Mucosa of rectum (tissue), 2 donors: ENCODE data around the gene SLC28A1.
A peak's percentile ranks its signal among the peaks of the same experiment; 100 is the strongest.

Source experiments
- H3K27ac ChIP-seq, 2 donors: one replicate each; pipeline ENCODE4 v1.7.0; 2013; ENCODE audit warnings: inconsistent platforms in 2 of 2, low read depth in 2 of 2, low read length in 2 of 2
- H3K27me3 ChIP-seq, 2 donors: one replicate each; pipeline ENCODE4 v1.7.0; 2013; ENCODE audit warnings: low read length in 2 of 2; ENCODE audit not compliant: control insufficient read depth in 2 of 2, insufficient read depth in 2 of 2
- H3K36me3 ChIP-seq, 2 donors: one replicate each; pipeline ENCODE4 v1.7.0; 2013; ENCODE audit warnings: low read length in 2 of 2; ENCODE audit not compliant: control insufficient read depth in 2 of 2, insufficient read depth in 2 of 2
- H3K4me1 ChIP-seq, 2 donors: one replicate each; pipeline ENCODE4 v1.7.0; 2013; ENCODE audit warnings: low read length in 2 of 2, mild to moderate bottlenecking in 1 of 2; ENCODE audit not compliant: control insufficient read depth in 2 of 2, insufficient read depth in 2 of 2
- H3K4me3 ChIP-seq, 2 donors: one replicate each; pipeline ENCODE4 v1.7.0; 2013; ENCODE audit warnings: low read length in 2 of 2
- H3K9ac ChIP-seq, 2 donors: one replicate each; pipeline ENCODE4 v1.7.0; 2013; ENCODE audit warnings: low read length in 2 of 2, low read depth in 1 of 2, mild to moderate bottlenecking in 1 of 2
- H3K9me3 ChIP-seq, 2 donors: one replicate each; pipeline ENCODE4 v1.7.0; 2013; ENCODE audit warnings: low read length in 2 of 2; ENCODE audit not compliant: control insufficient read depth in 2 of 2
- donor health status: healthy.
- donor health status: Normal muscosa, but diverticular disease.

Gene SLC28A1

GRCh38 chr15:84907731-84908130 is 23.3 kb downstream of the SLC28A1 start:
- peaks cover 4 to 10% of the 10 kb centered on the region in 2 donors for H3K4me1 ChIP-seq
- no peak overlapping the region for H3K9ac ChIP-seq
- H3K27me3 ChIP-seq: no peaks in the 10 kb centered on the region
- H3K9me3 ChIP-seq: no peaks in the 10 kb centered on the region
- H3K36me3 ChIP-seq: no peaks in the 10 kb centered on the region
- H3K27ac ChIP-seq: no peak overlapping the region
- no peak overlapping the region for H3K4me3 ChIP-seq

- H3K9ac ChIP-seq: no peak overlapping the region
- no peaks in the 10 kb centered on the region for H3K27me3 ChIP-seq
- H3K27ac ChIP-seq: no peak overlapping the region
- H3K9me3 ChIP-seq: no peaks in the 10 kb centered on the region
- no peak overlapping the region for H3K4me3 ChIP-seq
- H3K36me3 ChIP-seq: no peaks in the 10 kb centered on the region
- peaks cover 4 to 10% of the 10 kb centered on the region in 2 donors for H3K4me1 ChIP-seq
These were observed 24.1 kb downstream of the SLC28A1 start for GRCh38 chr15:84908564-84908963.

- Histone ChIP-seq H3K27me3 (no peaks in the 10 kb centered on the region), H3K4me3 (no peak overlapping the region), H3K4me1 (peaks cover 4 to 10% of the 10 kb centered on the region in 2 donors), H3K9ac (no peak overlapping the region), H3K27ac (no peak overlapping the region), H3K9me3 (no peaks in the 10 kb centered on the region), H3K36me3 (no peaks in the 10 kb centered on the region)
These were observed 24.6 kb downstream of the SLC28A1 start for GRCh38 chr15:84909029-84909428.

- Histone ChIP-seq H3K4me1 (peaks cover 4 to 10% of the 10 kb centered on the region in 2 donors), H3K27ac (no peak overlapping the region)
These were observed 25.3 kb downstream of the SLC28A1 start for GRCh38 chr15:84909782-84910181.

GRCh38 chr15:84910928-84911623 is 26.6 kb downstream of the SLC28A1 start:
- Histone ChIP-seq H3K9me3 (no peaks in the 10 kb centered on the region), H3K27ac (no peak overlapping the region), H3K36me3 (no peaks in the 10 kb centered on the region), H3K27me3 (peaks cover 0 to 3% of the 10 kb centered on the region in 2 donors), H3K4me3 (peak overlapping the region in 1 of 2 donors; percentile 5), H3K4me1 (peaks cover 4 to 10% of the 10 kb centered on the region in 2 donors), H3K9ac (no peak overlapping the region)

More at GRCh38 chr15:84909782-84910181, 25.3 kb downstream of the SLC28A1 start:
- H3K27me3 ChIP-seq: peaks cover 0 to 3% of the 10 kb centered on the region in 2 donors
- no peak overlapping the region for H3K9ac ChIP-seq
- no peak overlapping the region for H3K4me3 ChIP-seq
- H3K9me3 ChIP-seq: no peaks in the 10 kb centered on the region
- H3K36me3 ChIP-seq: no peaks in the 10 kb centered on the region

- Histone ChIP-seq H3K9me3 (no peaks in the 10 kb centered on the region), H3K27ac (peak overlapping the region; percentile 2 to 61), H3K4me1 (peaks cover 4 to 10% of the 10 kb centered on the region in 2 donors), H3K4me3 (no peak overlapping the region), H3K36me3 (no peaks in the 10 kb centered on the region), H3K9ac (peak overlapping the region in 1 of 2 donors; percentile 4), H3K27me3 (peaks cover 0 to 3% of the 10 kb centered on the region in 2 donors)
These were observed 27.6 kb downstream of the SLC28A1 start for GRCh38 chr15:84911879-84912660.

- peaks cover 4 to 10% of the 10 kb centered on the region in 2 donors for H3K4me1 ChIP-seq
These were observed 28.9 kb downstream of the SLC28A1 start for GRCh38 chr15:84913360-84913723.

GRCh38 chr15:84914351-84914750 is 29.9 kb downstream of the SLC28A1 start:
- peaks cover 0 to 3% of the 10 kb centered on the region in 2 donors for H3K27me3 ChIP-seq
- H3K36me3 ChIP-seq: no peaks in the 10 kb centered on the region
- H3K4me1 ChIP-seq: peaks cover 4 to 10% of the 10 kb centered on the region in 2 donors
- no peaks in the 10 kb centered on the region for H3K9me3 ChIP-seq
- no peak overlapping the region for H3K27ac ChIP-seq
- no peak overlapping the region for H3K4me3 ChIP-seq
- no peak overlapping the region for H3K9ac ChIP-seq

More at GRCh38 chr15:84913360-84913723, 28.9 kb downstream of the SLC28A1 start:
- no peaks in the 10 kb centered on the region for H3K9me3 ChIP-seq
- no peaks in the 10 kb centered on the region for H3K36me3 ChIP-seq
- no peak overlapping the region for H3K4me3 ChIP-seq
- no peak overlapping the region for H3K27ac ChIP-seq
- H3K9ac ChIP-seq: no peak overlapping the region
- H3K27me3 ChIP-seq: peaks cover 0 to 3% of the 10 kb centered on the region in 2 donors

- Histone ChIP-seq H3K27ac (no peak overlapping the region), H3K4me3 (no peak overlapping the region), H3K4me1 (peaks cover 4 to 10% of the 10 kb centered on the region in 2 donors), H3K9me3 (no peaks in the 10 kb centered on the region), H3K27me3 (peaks cover 0 to 3% of the 10 kb centered on the region in 2 donors), H3K36me3 (no peaks in the 10 kb centered on the region), H3K9ac (no peak overlapping the region)
These were observed 30.6 kb downstream of the SLC28A1 start for GRCh38 chr15:84914909-84915605.

- Histone ChIP-seq H3K27me3 (peaks cover 0 to 3% of the 10 kb centered on the region in 2 donors), H3K4me1 (peaks cover 4 to 10% of the 10 kb centered on the region in 2 donors), H3K36me3 (no peaks in the 10 kb centered on the region), H3K4me3 (no peak overlapping the region), H3K27ac (no peak overlapping the region), H3K9me3 (no peaks in the 10 kb centered on the region), H3K9ac (no peak overlapping the region)
These were observed 31.1 kb downstream of the SLC28A1 start for GRCh38 chr15:84915606-84915958.
